ENCODE data around the gene RARRES2.

DNA sequence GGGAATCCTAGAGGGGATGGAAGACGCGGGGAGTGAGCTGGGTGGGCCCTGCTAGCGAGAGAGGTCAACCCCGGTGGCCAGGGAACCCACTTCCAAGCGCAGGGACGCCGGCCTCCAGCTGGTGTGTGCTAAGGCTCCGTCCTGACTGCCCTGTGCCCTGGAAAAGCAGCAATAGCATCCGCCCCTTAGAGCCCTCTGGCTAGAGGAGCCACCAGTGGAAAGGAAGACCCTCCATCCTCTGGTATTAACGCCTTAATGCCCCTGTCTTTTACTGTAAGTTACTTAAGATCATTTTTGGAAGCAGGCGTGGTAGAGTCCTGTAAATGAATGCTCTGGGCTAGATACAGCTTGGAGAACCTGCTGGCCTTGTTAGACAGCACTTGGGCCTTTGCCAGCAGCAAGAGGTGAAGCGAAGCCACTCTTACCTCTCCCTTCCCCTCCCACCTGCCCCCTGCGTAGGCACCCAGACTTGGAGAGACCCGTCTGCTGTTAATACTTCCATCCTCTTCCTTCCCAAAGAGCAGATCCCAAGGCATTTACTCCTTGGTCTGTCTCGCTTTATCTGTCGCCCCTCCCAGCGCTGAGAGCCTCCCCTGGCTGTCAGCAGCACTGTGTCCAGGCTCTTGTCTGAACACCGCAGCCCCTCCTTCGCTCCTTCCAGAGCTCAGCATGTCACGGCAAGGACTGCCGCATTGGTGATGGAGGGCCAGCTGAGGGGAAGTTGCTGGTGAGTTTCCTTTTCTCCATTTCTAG, 31.8 kb upstream of the RARRES2 start:
- no peak for TF ChIP-seq CTCF (IDR thresholded peaks at IDR 0.05; ENCODE audit: insufficient read depth, low read depth, low read length)
- no peak for TF ChIP-seq EZH2 (IDR thresholded peaks at IDR 0.05; ENCODE audit: insufficient read depth, low read length)
